ENCODE results near the gene ARHGAP33.

The ARHGAP33 gene

GRCh38 chr19:35777961-35778360 is 2.6 kb downstream of the ARHGAP33 start:
- no peak for DNase-seq (ENCODE audit: low spot score)

DNA sequence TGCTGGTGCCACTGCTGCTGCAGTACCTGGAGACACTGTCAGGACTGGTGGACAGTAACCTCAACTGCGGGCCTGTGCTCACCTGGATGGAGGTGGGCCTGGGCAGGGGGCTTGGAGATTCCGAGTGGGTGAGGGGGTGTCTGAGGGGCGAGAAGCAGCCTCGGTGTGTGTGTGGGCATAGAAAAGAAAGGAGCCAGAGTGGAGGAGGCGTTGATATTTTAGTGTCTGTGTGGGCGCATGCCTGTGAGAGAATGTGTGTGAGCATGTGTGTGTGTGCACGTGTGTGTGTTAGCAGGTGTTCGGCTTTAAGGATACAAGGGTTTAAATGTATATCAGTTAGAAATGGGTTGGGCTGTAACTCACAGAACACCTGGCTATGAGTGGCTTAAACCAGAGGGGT is 3.7 kb downstream of the ARHGAP33 start:
- no peak for DNase-seq (ENCODE audit: low spot score)

GRCh38 chr19:35780058-35780457 is 4.7 kb downstream of the ARHGAP33 start:
- DNase-seq (ENCODE audit: low spot score), result no peak

- no peak for DNase-seq (ENCODE audit: low spot score)
Measured at GRCh38 chr19:35780717-35781116, 5.4 kb downstream of the ARHGAP33 start.

GRCh38 chr19:35781650-35782049 is 6.3 kb downstream of the ARHGAP33 start:
- no peak for DNase-seq (ENCODE audit: low spot score)

- DNase-seq (ENCODE audit: low spot score), result no peak
Measured at GRCh38 chr19:35782589-35782988, 7.2 kb downstream of the ARHGAP33 start.

GRCh38 chr19:35783469-35784434 is 8.4 kb downstream of the ARHGAP33 start:
- DNase-seq (ENCODE audit: low spot score), result no peak

DNA sequence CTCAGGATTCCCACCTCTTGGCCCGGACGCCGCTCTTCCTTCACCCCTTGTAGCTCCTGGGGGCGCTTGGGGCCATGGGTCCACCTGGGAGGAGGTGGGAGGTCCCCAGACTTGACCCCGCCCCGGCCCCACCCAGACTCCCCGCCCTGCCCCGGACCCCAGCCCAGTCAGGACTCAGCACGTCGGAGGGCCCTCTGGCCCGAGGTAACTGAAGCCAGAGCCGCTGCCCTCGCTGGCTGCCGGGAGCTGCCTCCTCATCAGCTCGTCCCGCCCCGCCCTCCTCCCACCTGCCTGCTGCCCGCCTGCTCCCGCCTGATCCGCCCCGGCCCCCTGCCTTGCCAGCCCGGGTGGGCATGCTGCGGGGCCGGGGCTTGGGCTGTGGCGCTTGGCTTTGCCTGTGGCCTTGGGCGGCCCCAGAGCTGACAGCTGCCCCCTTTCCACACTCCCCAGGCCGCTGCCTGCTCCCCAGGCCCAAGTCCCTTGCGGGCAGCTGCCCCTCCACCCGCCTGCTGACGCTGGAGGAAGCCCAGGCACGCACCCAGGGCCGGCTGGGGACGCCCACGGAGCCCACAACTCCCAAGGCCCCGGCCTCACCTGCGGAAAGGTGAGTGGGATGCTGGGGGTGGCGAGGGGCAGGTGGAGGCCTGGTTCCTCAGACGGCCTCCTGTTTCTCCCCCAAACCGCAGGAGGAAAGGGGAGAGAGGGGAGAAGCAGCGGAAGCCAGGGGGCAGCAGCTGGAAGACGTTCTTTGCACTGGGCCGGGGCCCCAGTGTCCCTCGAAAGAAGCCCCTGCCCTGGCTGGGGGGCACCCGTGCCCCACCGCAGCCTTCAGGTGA is 9.4 kb downstream of the ARHGAP33 start:
- no peak for DNase-seq (ENCODE audit: low spot score)

GRCh38 chr19:35785339-35785627 is 9.9 kb downstream of the ARHGAP33 start:
- DNase-seq (ENCODE audit: low spot score), result no peak

DNA sequence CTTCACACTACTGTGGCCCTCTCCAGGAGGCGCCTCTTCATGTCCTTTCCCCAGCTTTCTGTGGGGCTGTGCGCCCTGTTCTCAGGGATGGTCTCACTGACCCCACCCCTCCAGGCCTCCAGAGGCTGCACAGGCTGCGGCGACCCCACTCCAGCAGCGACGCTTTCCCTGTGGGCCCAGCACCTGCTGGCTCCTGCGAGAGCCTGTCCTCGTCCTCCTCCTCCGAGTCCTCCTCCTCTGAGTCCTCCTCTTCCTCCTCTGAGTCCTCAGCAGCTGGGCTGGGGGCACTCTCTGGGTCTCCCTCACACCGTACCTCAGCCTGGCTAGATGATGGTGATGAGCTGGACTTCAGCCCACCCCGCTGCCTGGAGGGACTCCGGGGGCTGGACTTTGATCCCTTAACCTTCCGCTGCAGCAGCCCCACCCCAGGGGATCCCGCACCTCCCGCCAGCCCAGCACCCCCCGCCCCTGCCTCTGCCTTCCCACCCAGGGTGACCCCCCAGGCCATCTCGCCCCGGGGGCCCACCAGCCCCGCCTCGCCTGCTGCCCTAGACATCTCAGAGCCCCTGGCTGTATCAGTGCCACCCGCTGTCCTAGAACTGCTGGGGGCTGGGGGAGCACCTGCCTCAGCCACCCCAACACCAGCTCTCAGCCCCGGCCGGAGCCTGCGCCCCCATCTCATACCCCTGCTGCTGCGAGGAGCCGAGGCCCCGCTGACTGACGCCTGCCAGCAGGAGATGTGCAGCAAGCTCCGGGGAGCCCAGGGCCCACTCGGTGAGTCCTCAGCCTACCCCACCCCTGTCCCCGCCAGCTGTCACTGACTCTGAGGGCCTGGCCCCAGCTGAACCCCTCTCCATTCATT is 11.2 kb downstream of the ARHGAP33 start:
- DNase-seq (ENCODE audit: low spot score), result no peak

GRCh38 chr19:35787227-35787799 is 11.9 kb downstream of the ARHGAP33 start:
- no peak for DNase-seq (ENCODE audit: low spot score)

- no peak for DNase-seq (ENCODE audit: low spot score)
Measured at GRCh38 chr19:35788205-35788960, 13.0 kb downstream of the ARHGAP33 start.

DNA sequence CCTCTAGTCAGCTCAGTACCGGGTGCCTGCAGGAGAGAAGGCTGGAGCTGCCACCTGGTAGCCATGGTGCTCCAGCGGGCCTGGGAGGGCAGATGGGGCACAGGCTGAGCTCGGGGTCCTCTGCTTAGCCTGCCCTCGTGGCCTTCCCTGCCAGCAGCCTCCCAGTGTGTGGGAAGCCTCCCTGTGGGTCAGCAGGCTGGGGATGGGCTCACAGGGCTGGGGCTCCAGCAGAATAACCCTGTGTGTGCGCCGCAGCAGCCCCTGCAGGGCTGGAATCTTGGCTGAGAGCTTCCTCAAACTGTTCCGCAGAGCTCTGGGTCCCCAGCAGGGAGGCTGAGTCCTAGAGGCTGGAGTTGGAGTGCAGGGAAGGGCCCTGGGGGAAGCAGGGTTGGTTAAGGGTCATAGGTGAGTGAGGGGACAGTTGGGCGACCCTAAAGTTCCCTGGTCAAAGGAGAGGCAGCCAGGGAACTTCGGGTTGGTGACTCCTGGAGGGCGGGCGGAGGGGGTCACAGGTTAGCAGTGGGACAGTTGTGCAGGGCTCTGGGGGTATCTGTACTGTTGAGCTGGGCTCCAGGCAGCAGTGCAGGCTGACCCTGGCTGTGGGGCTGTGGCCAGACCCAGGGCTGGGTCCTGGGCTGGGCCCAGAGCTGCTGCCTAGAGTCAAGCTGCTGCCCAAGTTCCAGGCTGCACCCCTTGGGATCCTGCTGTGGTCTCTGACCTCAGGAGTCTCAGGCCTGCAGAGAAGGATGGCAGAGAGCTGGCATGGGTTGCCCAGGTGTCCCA is 14.0 kb downstream of the ARHGAP33 start:
- no peak for DNase-seq (ENCODE audit: low spot score)

DNA sequence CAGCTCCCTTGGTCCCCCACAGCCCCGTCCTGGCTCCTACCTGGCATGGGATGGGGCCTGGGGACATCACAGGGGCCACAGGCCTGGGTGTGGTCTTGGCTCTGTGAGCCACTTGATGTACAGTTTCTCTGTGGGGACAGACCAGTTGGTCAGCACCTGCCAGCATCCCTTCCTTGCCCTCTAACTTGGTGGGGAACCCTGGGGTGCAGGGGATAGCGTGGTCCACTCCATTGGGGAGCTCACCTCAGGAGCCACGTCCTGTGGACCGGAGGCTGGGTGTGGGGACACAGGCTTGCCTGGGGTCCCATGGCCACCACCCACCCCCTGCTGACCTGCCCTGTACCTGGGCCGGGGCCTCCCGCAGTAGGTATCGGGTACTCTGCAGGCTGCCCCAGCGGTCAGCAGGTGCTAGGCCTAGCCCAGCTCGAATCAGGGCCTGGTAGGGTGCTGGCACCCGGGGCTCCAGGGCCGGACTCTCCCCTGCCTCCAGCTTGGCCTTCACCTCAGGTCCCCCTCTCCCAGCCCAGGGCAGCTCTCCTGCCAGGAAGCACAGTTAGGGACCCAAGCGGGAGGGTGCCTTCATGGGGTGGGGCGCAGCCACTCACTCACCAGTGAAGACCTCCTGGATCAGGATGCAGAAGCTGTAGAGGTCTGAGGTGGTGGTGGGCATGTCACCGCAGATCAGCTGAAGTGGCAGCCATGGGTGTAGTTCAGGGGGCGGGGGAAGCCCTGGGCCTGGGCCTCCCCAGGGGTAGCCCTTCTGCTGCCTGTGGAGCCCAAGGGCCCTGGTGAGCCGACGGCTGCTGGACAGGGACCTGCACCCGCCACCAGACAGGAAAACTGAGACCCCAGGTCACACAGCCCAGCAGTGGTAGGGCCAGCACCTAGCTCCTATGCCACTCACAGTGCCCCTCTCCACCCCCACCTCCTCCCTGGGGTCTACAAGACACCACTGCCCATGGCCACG is 14.9 kb downstream of the ARHGAP33 start:
- DNase-seq (ENCODE audit: low spot score), result no peak

DNA sequence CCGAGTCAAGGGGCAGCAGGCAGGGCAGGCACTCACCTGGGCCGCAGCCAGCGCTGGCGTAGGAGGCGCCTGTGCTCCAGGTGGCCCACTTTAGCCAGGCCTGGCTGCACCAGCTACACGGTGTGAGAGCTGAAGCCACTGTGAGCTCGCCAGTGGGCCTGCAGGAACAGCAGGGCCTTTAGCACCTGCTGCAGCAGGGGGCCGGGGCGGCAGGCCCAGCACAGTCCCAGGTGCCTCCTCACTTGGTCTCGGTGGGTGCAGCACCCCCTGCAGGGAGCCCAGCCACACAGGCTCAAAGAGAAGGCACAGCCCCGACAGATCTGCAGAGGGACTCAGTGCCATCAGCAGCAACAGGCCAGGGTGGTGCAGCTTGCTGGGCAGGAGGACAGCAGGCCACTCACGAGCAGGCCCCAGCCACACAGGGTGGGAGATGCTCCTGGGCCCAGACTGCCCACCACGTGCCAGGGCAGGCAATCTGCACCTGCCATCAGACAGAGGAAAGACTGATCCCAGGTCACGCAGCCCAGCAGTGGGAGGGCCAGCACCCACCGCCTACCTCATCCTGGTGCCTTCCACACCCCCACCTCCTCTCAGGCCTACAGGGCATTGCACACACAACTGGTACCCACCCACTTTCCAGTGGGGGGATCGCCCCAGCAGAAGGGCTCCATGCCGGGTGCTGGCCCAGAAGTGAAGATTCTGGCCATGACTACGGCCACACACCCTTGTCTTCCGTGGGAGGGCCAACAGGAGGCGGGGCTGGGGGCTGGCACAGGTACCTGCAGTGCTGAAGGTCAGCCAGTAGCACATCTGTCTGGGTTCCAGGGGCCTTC is 15.8 kb downstream of the ARHGAP33 start:
- DNase-seq (ENCODE audit: low spot score), result peak; percentile 70

GRCh38 chr19:35791814-35792279 is 16.5 kb downstream of the ARHGAP33 start:
- DNase-seq (ENCODE audit: low spot score), result no peak

- DNase-seq (ENCODE audit: low spot score), result no peak
Measured at GRCh38 chr19:35792312-35792711, 16.9 kb downstream of the ARHGAP33 start.

DNA sequence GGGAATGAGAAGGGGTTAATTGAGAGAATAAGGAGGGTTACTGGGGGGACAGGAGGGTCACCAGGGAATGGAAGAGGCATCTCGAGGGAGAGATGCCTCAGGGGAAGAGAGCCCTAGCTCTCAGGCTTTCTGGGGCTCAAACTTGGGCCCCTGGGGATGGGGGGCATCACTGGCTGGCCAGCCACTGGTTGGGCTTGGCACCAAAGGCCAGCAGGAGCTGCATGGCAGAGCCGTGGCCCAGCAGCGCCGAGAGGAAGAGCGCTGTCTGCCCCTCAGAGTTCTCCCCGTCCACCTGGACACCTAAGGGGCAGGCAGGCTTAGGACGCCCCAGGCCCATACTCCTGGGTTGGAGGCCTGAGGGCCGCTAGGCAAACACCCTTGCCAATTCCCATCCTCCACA is 17.5 kb downstream of the ARHGAP33 start:
- DNase-seq (ENCODE audit: low spot score), result no peak

All from NAMALWA (cell line).